ENCODE data around the gene ATP8B3. TPM values are rescaled to one million over a fixed set of nuclear protein-coding genes. Genes with fewer than 3 reads are reported as not detected.
A peak's percentile ranks its signal among the peaks of the same experiment; 100 is the strongest.

Gene ATP8B3
- total RNA-seq, 1 donor from 2014 or later: 4.2 TPM

GRCh38 chr19:1850809-1851653, 39.0 kb upstream of the ATP8B3 start:
- no peak for DNase-seq (ENCODE audit: low read depth)

- DNase-seq (ENCODE audit: low read depth): no peak
Measured at GRCh38 chr19:1849886-1850398, 37.9 kb upstream of the ATP8B3 start.

DNA sequence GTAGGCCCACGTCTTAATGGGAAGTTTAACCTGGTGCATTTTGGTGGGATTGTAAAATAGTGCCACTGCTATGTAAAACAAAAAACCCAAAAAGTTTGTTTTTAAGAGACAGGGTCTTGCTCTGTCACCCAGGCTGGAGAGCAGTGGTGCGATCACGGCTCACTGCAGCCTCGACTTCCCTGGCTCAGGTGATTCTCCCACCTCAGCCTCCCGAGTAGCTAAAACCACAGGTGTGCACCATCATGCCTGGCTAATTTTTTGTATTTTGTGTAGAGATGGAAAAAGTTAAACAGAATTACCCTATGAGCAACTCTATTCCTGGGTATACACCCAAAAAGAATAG, 37.0 kb upstream of the ATP8B3 start:
- DNase-seq (ENCODE audit: low read depth): no peak

DNA sequence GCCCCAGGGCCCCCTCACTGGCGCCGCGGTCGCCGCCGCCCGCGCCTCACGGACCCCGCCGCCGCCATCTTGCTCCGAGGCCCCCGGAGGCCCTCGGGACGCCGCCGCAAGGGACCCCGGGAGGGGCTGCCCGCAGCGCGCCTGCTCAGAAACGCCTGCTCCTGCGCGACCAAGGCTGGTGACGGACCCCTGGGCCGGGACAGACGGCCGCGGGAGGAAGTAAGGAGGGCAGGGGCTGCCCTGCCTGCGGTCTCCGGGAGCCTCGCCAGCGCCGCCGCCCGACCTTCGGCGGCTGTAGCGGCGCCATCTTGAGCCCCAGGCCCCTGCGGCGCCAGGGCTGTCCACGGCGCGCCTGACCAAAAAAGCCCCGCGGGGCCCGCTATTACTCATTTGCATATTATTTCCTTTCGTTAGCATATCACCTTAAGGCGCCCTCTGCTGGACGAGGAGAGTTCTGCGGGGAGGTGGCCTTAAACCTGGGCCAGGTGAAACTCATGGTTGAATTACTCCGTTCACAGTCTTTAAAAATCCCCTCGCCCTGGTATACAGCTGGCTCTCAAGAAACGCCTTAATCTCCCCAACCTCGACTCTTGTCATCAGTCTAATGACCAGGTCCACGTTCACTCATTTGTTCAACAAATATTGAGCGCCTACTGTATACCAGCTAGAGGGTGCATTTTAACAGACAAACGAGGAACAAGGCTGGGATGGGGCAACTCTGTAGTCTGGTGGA, 36.5 kb upstream of the ATP8B3 start, which contains the start of gene REXO1:
Gene REXO1 (minus strand): TSS at position 85 of the 733 bp plus-strand sequence. CDS start 125 bp downstream, outside the sequence.
- DNase-seq (ENCODE audit: low read depth): peak; percentile 78

DNA sequence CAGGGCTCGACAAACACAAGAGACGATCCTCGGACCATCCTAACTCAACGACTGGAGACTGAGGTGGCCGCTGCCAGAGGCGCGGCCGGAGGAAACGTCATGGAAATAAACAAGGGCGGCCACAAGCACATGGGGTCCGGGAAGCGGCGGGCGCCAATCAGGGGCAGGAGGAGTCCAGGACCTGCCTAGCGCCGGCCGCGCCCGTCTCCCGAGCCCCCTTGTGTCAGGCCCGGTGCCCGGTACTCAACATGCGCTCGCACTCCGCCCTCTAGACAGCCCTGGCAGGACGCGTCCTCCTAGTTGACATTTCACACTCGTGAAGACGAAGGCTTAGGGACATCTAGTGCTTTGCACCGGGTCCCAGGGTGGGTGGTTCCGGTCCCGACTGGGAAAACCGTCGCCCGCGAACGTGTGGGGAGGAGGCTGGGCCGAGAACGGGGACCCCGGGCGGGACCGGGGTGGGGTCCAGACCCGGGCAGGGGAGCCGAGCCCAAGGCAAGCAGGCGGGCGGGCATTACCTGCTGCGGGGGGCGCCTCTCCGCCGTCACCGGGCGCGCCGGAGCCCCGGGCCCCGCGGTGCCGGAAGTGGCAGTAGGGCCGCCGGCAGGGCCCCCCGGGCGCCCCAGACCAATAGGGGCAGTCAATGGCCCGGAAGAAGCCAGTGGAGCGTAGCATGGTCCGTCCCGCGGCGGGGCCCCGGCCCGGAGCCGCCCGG, 35.8 kb upstream of the ATP8B3 start:
- peak; percentile 15 for DNase-seq (ENCODE audit: low read depth)

- DNase-seq (ENCODE audit: low read depth): peak; percentile 10
Measured at GRCh38 chr19:1847348-1847683, 35.2 kb upstream of the ATP8B3 start.

DNA sequence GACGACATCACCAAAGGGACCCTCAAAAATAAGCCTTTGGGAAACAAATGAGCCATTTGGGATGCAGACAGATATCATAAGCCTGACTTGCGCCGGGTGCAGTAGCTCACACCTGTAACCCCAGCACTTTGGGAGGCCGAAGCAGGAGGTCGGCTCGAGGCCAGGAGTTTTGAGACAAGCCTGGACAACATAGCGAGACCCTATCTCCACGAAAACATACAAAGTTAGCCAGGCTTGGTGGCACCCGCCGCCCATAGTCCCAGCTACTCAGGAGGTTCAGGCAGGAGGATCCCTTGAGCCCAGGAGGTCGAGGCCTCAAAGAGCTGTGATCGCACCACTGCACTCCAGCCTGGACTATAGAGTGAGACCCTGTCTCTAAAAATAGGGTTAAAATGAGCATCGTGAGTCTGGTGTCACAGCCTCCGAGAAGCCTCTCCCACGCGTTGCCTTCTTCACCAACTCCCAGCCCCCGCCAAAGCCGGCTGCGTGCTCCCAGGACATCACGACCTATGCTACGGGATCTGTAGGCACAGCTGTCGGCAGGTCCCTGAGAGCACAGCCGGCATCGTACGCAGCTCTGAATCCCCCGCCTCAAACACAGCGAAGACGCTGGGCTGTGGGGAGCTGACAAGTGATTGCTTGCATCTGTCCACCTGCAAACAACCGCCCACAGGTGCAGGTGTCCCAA, 34.6 kb upstream of the ATP8B3 start:
- DNase-seq (ENCODE audit: low read depth): no peak

GRCh38 chr19:1845642-1846041, 33.6 kb upstream of the ATP8B3 start:
- no peak for DNase-seq (ENCODE audit: low read depth)

- DNase-seq (ENCODE audit: low read depth): no peak
Measured at GRCh38 chr19:1845125-1845515, 33.0 kb upstream of the ATP8B3 start.

DNA sequence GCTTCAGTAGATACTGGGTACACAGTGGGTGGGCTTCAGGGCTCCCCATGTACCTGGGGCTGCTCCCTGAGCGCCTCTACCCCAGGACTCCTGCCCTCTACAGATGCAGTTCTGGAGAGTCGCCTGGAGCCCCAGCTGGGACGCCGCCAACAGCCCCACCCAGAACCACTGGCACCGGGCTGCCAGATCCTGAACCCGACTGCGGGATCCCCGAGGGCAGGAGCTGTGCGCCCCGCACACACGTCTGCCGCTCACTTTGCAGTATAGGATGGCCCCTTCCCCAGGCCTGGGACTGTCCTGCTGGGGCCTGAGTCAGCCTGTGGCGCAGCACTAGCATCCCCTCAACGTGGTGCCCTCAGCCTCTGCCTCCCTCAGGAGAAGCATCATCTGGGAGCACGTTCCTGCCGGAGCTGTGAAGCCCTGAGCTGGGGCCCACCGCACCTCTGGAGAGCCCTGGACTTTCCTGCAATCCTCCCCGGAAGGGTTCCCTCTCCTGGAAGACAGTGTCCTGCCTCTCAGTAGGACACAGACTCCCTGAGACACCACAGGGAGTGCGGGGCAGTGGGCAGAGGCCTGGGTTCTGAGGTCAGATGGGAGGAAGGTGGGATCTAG, 32.5 kb upstream of the ATP8B3 start:
- no peak for DNase-seq (ENCODE audit: low read depth)

GRCh38 chr19:1843646-1844394, 31.7 kb upstream of the ATP8B3 start:
- DNase-seq (ENCODE audit: low read depth): no peak

DNA sequence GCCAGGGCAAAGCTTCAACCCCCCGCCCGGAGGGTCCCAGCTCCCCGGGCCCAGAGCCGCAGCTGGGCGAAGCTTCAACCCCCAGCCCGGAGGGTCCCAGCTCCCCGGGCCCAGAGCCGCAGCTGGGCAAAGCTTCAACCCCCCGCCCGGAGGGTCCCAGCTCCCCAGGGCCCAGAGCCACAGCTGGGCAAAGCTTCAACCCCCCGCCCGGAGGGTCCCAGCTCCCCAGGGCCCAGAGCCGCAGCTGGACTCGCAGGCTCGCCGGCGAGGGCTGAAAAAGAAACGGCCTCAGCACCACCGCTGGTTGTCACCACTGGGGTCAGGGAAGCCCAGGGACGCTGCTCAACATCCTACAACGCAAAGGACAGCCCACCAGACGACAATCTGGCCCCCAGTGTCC, 31.0 kb upstream of the ATP8B3 start:
- DNase-seq (ENCODE audit: low read depth): no peak

DNA sequence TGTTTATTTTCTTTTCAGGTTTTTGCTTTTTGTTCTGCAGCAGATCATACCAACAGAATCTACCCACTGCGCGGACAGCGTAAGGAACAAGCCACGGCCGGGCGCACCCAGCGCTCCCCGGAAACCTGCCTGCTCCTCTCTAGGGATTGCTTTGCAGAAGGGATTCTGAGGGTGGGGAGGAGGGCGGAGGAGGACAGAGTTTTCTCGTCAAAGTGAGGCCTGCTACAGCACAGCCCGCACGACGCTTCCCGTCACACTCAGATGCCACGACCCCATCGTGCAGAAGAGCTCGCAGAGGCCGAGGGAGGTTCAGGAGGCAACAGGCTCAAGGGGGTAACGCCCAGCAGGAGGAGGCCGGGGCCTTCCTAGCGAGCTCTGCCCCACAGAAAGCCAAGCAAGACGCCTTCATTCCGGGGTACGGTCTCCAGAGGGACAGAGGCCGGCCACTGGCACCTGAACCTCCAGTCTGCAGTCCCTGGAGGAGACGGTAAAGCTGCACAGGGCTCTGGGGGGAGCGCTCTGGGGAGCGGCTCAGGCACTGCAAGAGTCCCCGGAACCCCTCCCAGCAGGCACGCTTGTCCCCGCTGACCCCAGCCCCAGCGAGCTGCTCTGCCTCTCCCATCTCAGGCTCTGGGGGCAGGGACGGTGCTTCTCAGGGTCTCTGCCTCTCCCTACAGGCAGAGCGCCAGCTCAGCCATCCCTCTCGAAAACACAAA, 29.3 kb upstream of the ATP8B3 start:
- no peak for DNase-seq (ENCODE audit: low read depth)

GRCh38 chr19:1840541-1841115, 28.6 kb upstream of the ATP8B3 start:
- no peak for DNase-seq (ENCODE audit: low read depth)

- DNase-seq (ENCODE audit: low read depth): no peak
Measured at GRCh38 chr19:1839658-1840540, 27.8 kb upstream of the ATP8B3 start.

DNA sequence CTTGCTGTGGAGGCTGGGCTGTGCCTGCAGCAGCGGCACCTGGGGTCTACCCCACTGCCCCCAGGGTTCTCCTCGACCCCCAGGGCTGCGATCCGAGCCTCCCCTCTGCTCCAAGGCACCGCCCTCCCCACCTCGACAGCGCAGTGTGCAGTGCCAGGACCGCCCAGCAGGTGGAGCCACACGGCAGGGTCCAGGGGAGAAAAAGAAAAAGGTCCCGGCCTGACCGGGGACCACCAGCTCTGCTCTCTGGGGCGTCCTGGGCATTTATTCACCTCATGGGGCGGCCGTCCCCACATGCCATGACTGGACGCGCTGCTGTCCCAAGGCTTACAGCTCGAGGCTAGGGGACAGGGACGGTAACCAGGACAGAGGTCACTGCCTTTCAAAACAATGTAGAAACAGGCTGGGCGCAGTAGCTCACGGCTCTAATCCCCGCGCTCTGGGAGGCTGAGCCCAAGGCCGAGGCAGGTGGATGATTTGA, 25.6 kb upstream of the ATP8B3 start:
- no peak for DNase-seq (ENCODE audit: low read depth)

GRCh38 chr19:1837222-1837565, 25.1 kb upstream of the ATP8B3 start:
- no peak for DNase-seq (ENCODE audit: low read depth)

DNA sequence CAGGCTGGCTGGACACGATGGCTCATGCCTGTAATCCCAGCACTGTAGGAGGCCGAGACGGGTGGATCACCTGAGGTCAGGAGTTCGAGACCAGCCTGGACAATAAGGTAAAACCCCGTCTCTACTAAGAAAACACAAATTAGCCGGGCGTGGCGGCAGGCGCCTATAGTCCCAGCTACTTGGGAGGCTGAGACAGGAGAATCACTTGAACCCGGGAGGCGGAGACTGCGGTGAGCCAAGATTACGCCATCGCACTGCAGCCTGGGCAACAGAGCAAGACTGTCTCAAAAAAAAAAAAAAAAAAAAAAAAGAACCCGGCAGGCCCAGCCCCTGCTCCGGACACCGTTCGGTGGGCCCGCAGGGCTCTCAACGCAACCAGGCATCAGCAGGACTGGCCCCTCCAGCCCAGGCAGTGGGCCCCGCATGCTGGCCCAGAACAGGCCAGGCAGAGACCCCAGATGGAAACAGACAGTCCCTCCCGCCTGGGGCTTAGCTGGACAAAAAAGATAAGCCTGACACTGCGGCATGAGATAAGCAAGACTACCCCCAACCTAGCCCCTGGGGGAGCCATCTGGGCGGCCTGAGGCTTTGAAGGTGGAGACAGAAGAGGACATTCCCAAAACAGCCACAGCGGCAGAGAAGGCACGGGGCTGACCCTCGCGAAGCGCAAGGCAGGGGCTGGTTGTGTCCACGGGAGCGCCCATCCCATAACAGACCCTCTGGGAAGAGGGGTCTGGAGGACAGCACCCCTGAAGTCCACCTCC, 24.6 kb upstream of the ATP8B3 start:
- DNase-seq (ENCODE audit: low read depth): no peak

Data from renal cortical epithelial cell (primary cell).